CMK (cell line): Measurements from ENCODE around the gene ZNF697.
A peak's percentile ranks its signal among the peaks of the same experiment; 100 is the strongest.
"Not testable (repeated sequence)": the region's sequence is repeated elsewhere in the genome, so short reads cannot be mapped to it uniquely, and the experiment has no call there.

Source experiments
- DNase-seq: peaks from one replicate; pipeline ENCODE4 v3.0.0-alpha.2; 2010; ENCODE audit warnings: low read depth

ZNF697 gene

GRCh38 chr1:119631433-119632102 is 16.5 kb downstream of the ZNF697 start:
- DNase-seq, result no peak

GRCh38 chr1:119631086-119631432 is 17.0 kb downstream of the ZNF697 start:
- no peak for DNase-seq

- no peak for DNase-seq
Observed at GRCh38 chr1:119626841-119627240, 21.2 kb downstream of the ZNF697 start.

GRCh38 chr1:119626011-119626545 is 22.0 kb downstream of the ZNF697 start:
- DNase-seq, result no peak

GRCh38 chr1:119623678-119624077 is 24.4 kb downstream of the ZNF697 start:
- no peak for DNase-seq

- DNase-seq, result no peak
Observed at GRCh38 chr1:119623193-119623515, 24.9 kb downstream of the ZNF697 start.

GRCh38 chr1:119622311-119623192 is 25.5 kb downstream of the ZNF697 start:
- no peak for DNase-seq

GRCh38 chr1:119621705-119622104 is 26.4 kb downstream of the ZNF697 start:
- DNase-seq, result no peak

- DNase-seq, result no peak
Observed at GRCh38 chr1:119617751-119618691, 30.0 kb downstream of the ZNF697 start.

- not testable (repeated sequence) for DNase-seq
Observed at GRCh38 chr1:119616748-119617147, 31.3 kb downstream of the ZNF697 start.

- not testable (repeated sequence) for DNase-seq
Observed at GRCh38 chr1:119615100-119615499, 33.0 kb downstream of the ZNF697 start.

- peak; percentile 68 for DNase-seq
Observed at GRCh38 chr1:119613769-119614720, 34.0 kb downstream of the ZNF697 start.

GRCh38 chr1:119611701-119612113 is 36.4 kb downstream of the ZNF697 start:
- DNase-seq, result no peak

- not testable (repeated sequence) for DNase-seq
Observed at GRCh38 chr1:119608816-119609215, 39.2 kb downstream of the ZNF697 start.

GRCh38 chr1:119607087-119607807 is 40.8 kb downstream of the ZNF697 start:
- not testable (repeated sequence) for DNase-seq

GRCh38 chr1:119606394-119606793 is 41.7 kb downstream of the ZNF697 start:
- no peak for DNase-seq

GRCh38 chr1:119605686-119606085 is 42.4 kb downstream of the ZNF697 start:
- DNase-seq, result no peak

- not testable (repeated sequence) for DNase-seq
Observed at GRCh38 chr1:119605080-119605479, 43.0 kb downstream of the ZNF697 start.

- no peak for DNase-seq
Observed at GRCh38 chr1:119603695-119604094, 44.4 kb downstream of the ZNF697 start.

GRCh38 chr1:119603241-119603640 is 44.8 kb downstream of the ZNF697 start:
- DNase-seq, result not testable (repeated sequence)
